ENCODE measurements around the gene NCKAP5.

Gene NCKAP5

GRCh38 chr2:132640116-132640515, 928.1 kb downstream of the NCKAP5 start:
- no peak for DNase-seq

- DNase-seq: no peak
These were observed 929.8 kb downstream of the NCKAP5 start for GRCh38 chr2:132638313-132639040.

GRCh38 chr2:132636346-132636745, 931.9 kb downstream of the NCKAP5 start:
- DNase-seq: no peak

- DNase-seq: no peak
These were observed 934.6 kb downstream of the NCKAP5 start for GRCh38 chr2:132633635-132634034.

GRCh38 chr2:132632000-132632649, 936.1 kb downstream of the NCKAP5 start:
- no peak for DNase-seq

- no peak for DNase-seq
These were observed 940.7 kb downstream of the NCKAP5 start for GRCh38 chr2:132627536-132627935.

- no peak for DNase-seq
These were observed 945.0 kb downstream of the NCKAP5 start for GRCh38 chr2:132623096-132623839.

Data from NCI-H446 (cell line).